Thymus (tissue), 11 donors: ENCODE data around the gene TMX4. TPM values are rescaled to one million over a fixed set of nuclear protein-coding genes. Genes with fewer than 3 reads are reported as not detected.

Experiments used
- DNase-seq, 9 donors: peaks; one replicate each; pipeline ENCODE4 v3.0.0-alpha.2; 2013; ENCODE audit warnings: low spot score in 9 of 9, low read depth in 6 of 9, missing footprints in 1 of 9
- H3K27ac ChIP-seq, 2 donors: one replicate each; pipeline ENCODE4 v1.5.1; 2013; ENCODE audit warnings: control low read depth in 1 of 2, low read depth in 1 of 2, low read length in 1 of 2, mild to moderate bottlenecking in 1 of 2, moderate library complexity in 1 of 2
- H3K27me3 ChIP-seq, 2 donors: one replicate each; pipeline ENCODE4 v1.5.1; 2013; ENCODE audit warnings: low read length in 1 of 2; ENCODE audit not compliant: control insufficient read depth in 2 of 2, insufficient read depth in 1 of 2
- H3K36me3 ChIP-seq, 2 donors: one replicate each; pipeline ENCODE4 v1.5.1; 2013; ENCODE audit warnings: low read length in 1 of 2, mild to moderate bottlenecking in 1 of 2, moderate library complexity in 1 of 2; ENCODE audit not compliant: control insufficient read depth in 2 of 2, insufficient read depth in 2 of 2
- H3K4me1 ChIP-seq, 2 donors: one replicate each; pipeline ENCODE4 v1.5.1; 2013; ENCODE audit warnings: low read length in 2 of 2; ENCODE audit not compliant: control insufficient read depth in 2 of 2, insufficient read depth in 2 of 2
- H3K4me3 ChIP-seq, 2 donors: one replicate each; pipeline ENCODE4 v1.5.1; 2013; ENCODE audit warnings: low read length in 2 of 2, control low read depth in 1 of 2, mild to moderate bottlenecking in 1 of 2
- H3K9me3 ChIP-seq, 2 donors: one replicate each; pipeline ENCODE4 v1.5.1; 2013; ENCODE audit warnings: low read length in 1 of 2, mild to moderate bottlenecking in 1 of 2; ENCODE audit not compliant: control insufficient read depth in 2 of 2, insufficient read depth in 1 of 2
- WGBS: extraction: QIAGEN DNeasy Blood & Tissue Kit; methylation state at CpG from one replicate; pipeline ENCODE4 v1.1.7; 2013; 5-methylcytosine and 5-hydroxymethylcytosine counted together
- polyA plus RNA-seq: library from polyadenylated mRNA; stranded (reverse); fragments of 200-250 nt; gene quantifications from one replicate; pipeline ENCODE4 v1.2.3, GENCODE V29; 2013
- total RNA-seq: library from RNA; stranded (reverse); fragments of 120-200 nt; gene quantifications from one replicate; pipeline ENCODE4 v1.2.4, GENCODE V29; 2013
- donor health status: healthy.

TMX4 gene
- total and polyA plus RNA-seq, 2 donors: 10.5 to 12.8 TPM

GRCh38 chr20:8055096-8055495 is 35.5 kb upstream of the TMX4 start:
- no peaks in the 10 kb centered on the region for H3K27me3 ChIP-seq
- WGBS: 95% methylated on average over 3 of the region's 3 CpGs
- H3K4me3 ChIP-seq: no peak overlapping the region
- H3K9me3 ChIP-seq: no peaks in the 10 kb centered on the region
- no peak overlapping the region for H3K27ac ChIP-seq
- H3K4me1 ChIP-seq: no peaks in the 10 kb centered on the region
- no peaks in the 10 kb centered on the region for H3K36me3 ChIP-seq
- DNase-seq: no peak

DNA sequence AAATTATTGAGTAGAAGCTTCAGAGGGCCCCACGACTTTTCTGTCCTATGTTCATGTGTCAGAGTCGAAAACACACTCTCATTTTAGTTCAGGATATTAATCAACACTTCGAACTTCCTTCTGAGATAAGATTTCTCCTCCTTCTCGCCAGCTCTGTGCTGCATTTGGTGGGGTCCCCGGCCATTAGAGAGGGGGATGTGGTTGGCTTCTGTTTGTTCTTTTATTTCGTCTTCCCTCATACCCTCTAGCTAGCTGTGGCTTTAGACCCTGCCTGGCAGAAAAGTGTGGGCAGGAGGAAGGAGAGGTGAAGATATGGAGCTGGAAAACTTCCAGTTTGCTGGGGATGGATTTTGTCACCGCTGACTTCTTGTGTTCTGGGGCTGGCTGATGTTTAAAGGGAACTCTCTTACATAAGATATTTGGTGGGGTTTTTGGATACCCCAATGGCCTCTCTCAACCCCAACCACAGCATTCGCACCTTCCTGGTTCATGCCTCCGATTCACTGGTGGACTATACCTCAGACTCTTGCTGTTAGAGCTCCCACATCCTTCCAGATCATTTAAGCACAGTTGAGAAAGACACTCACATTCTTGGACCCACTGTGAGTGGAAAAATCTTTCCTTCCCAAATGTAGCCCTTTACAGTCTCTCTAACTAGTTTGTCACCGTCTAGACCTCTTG is 30.7 kb upstream of the TMX4 start:
- H3K4me1 ChIP-seq: no peaks in the 10 kb centered on the region
- no peaks in the 10 kb centered on the region for H3K36me3 ChIP-seq
- H3K27ac ChIP-seq: no peak overlapping the region
- 36% methylated on average over 10 of the region's 10 CpGs for WGBS
- no peak for DNase-seq
- H3K9me3 ChIP-seq: no peaks in the 10 kb centered on the region
- no peaks in the 10 kb centered on the region for H3K27me3 ChIP-seq
- no peak overlapping the region for H3K4me3 ChIP-seq

DNA sequence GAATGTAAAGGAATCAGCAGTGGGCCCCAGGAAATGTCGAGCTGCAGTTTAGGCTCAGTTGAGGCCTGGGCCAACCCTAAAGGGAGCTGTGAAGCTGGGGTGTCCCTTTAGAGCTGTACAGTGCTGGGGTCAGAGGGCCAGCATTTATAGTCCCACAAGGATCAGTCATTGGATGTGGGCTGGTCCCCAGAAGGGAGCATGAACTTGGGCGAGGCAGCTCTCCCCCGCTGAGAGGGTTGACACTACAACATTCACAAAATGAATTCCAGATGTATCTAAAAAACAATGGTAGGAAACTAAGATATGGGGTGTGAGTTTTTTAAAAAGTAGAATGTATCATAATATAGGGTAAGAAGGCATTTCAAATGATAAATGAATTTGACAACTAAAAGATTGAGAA is 29.7 kb upstream of the TMX4 start:
- H3K4me3 ChIP-seq: no peak overlapping the region
- no peaks in the 10 kb centered on the region for H3K4me1 ChIP-seq
- DNase-seq: no peak
- no peaks in the 10 kb centered on the region for H3K9me3 ChIP-seq
- no peak overlapping the region for H3K27ac ChIP-seq
- no peaks in the 10 kb centered on the region for H3K36me3 ChIP-seq
- no peaks in the 10 kb centered on the region for H3K27me3 ChIP-seq
- WGBS: 96% methylated on average over 3 of the region's 3 CpGs

DNA sequence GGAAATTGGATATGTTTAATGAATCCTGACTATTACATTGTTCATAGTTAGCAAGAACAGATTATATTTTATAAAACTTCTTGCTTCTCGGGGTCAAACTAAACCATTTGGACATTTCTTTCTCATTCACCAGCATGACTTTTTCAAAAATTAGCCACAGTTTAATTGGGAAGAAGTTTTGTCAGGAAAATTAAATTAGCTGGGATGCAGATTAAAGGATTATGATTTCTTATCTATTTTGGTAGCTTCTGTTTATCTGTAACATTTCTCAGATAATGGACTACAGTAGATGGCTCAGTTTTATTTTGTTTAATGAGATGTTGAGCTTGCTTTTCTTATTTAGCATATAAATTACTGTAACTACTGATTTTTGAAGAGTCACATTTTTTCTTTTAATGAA is 26.4 kb upstream of the TMX4 start:
- 94% methylated on average over 1 of the region's 1 CpG for WGBS
- Histone ChIP-seq H3K9me3 (no peaks in the 10 kb centered on the region), H3K4me1 (no peaks in the 10 kb centered on the region), H3K27ac (no peak overlapping the region), H3K36me3 (no peaks in the 10 kb centered on the region), H3K4me3 (no peak overlapping the region), H3K27me3 (no peaks in the 10 kb centered on the region)
- no peak for DNase-seq

DNA sequence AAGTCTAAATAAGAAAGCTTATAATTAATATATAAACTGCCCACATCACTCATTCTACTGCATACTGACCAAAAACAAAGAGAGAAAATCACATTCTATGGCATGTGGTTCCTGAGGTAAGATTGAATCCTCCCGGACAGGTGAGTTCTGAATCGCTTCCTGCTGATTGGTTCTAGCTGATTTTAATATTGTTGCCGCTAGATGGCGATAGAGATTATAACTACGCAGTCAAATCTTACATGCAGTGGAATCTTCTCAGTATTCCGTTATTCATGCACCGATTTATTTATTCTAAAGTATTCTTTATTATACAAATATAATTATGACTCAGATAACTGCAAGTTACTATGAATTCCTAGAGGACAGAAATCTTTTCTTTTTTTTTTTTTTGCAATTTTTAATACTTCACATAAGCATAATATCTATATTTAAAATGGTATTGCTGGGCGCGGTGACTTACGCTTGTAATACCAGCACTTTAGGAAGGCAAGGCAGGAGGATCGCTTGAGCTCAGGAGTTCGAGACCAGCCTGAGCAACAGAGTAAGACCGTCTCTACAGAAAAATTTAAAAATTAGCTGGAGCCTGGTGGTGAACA is 24.2 kb upstream of the TMX4 start:
- H3K27me3 ChIP-seq: no peaks in the 10 kb centered on the region
- H3K4me1 ChIP-seq: no peaks in the 10 kb centered on the region
- H3K36me3 ChIP-seq: no peaks in the 10 kb centered on the region
- H3K9me3 ChIP-seq: no peaks in the 10 kb centered on the region
- no peak overlapping the region for H3K27ac ChIP-seq
- WGBS: 36% methylated on average over 13 of the region's 13 CpGs
- peak; percentile 24 to 78 (median 59) for DNase-seq
- H3K4me3 ChIP-seq: no peak overlapping the region

DNA sequence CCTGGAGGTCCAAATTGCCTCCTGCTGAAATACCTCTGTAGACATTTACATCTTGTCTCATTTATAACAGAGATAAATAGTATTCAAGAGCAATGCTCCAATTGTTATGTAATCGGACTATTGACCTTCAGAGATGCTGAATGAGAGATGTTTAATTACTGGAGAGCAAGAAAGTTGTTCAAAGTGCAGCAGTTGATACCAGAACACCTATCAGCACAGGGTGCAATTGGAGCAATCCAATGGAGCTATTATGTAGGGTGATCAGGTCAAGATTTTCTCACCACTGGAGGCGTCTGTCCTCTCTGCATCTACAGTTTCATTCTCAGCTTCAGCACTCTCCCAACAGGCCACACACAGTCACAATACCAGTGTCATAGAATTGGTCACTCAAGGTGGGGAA is 19.5 kb upstream of the TMX4 start:
- Histone ChIP-seq H3K4me3 (no peak overlapping the region), H3K27ac (no peak overlapping the region), H3K27me3 (no peaks in the 10 kb centered on the region), H3K4me1 (no peaks in the 10 kb centered on the region), H3K9me3 (no peaks in the 10 kb centered on the region), H3K36me3 (no peaks in the 10 kb centered on the region)
- no peak for DNase-seq
- 92% methylated on average over 2 of the region's 2 CpGs for WGBS

- Histone ChIP-seq H3K27ac (no peak overlapping the region), H3K4me3 (no peak overlapping the region), H3K36me3 (no peaks in the 10 kb centered on the region), H3K27me3 (no peaks in the 10 kb centered on the region), H3K9me3 (no peaks in the 10 kb centered on the region), H3K4me1 (no peaks in the 10 kb centered on the region)
- WGBS: 97% methylated on average over 2 of the region's 2 CpGs
- DNase-seq: no peak
Observed at GRCh38 chr20:8036771-8037170, 17.2 kb upstream of the TMX4 start.

GRCh38 chr20:8033151-8033841 is 13.7 kb upstream of the TMX4 start:
- no peak for DNase-seq
- no peaks in the 10 kb centered on the region for H3K4me1 ChIP-seq
- H3K36me3 ChIP-seq: no peaks in the 10 kb centered on the region
- WGBS: 96% methylated on average over 7 of the region's 7 CpGs
- no peak overlapping the region for H3K27ac ChIP-seq
- H3K4me3 ChIP-seq: no peak overlapping the region
- H3K9me3 ChIP-seq: no peaks in the 10 kb centered on the region
- no peaks in the 10 kb centered on the region for H3K27me3 ChIP-seq

GRCh38 chr20:8032499-8032898 is 12.9 kb upstream of the TMX4 start:
- DNase-seq: no peak
- no peak overlapping the region for H3K4me3 ChIP-seq
- H3K27me3 ChIP-seq: no peaks in the 10 kb centered on the region
- 69% methylated on average over 2 of the region's 2 CpGs for WGBS
- H3K4me1 ChIP-seq: no peaks in the 10 kb centered on the region
- no peaks in the 10 kb centered on the region for H3K36me3 ChIP-seq
- no peak overlapping the region for H3K27ac ChIP-seq
- H3K9me3 ChIP-seq: no peaks in the 10 kb centered on the region
